CD14-positive monocyte (primary cell): Measurements from ENCODE around the gene GNB3. TPM values are rescaled to one million over a fixed set of nuclear protein-coding genes. Genes with fewer than 3 reads are reported as not detected.

Source experiments
- DNase-seq, 3 donors: peaks; one replicate each; pipeline ENCODE4 v3.0.0-alpha.2; 2011 to 2022
- H2AFZ ChIP-seq: 2 replicates; pipeline ENCODE4 v1.6.0; 2012; ENCODE audit warnings: mild to moderate bottlenecking, low read depth, low read length, inconsistent platforms; ENCODE audit not compliant: insufficient read depth, poor library complexity, severe bottlenecking
- H3K27ac ChIP-seq, 2 donors: 1 replicate in 1 of 2; 2 replicates in 1 of 2; pipeline ENCODE4 v1.5.1; 2012 to 2013; ENCODE audit warnings: low read length in 2 of 2, control low read depth in 1 of 2, inconsistent platforms in 1 of 2, low read depth in 1 of 2, mild to moderate bottlenecking in 1 of 2
- H3K27me3 ChIP-seq, 2 donors: one replicate each; pipeline versions ENCODE4 v1.6.0 to v1.6.1; 2011 to 2013; ENCODE audit warnings: low read length in 2 of 2; ENCODE audit not compliant: control insufficient read depth in 2 of 2, insufficient read depth in 2 of 2
- H3K36me3 ChIP-seq, 2 donors: replicated peaks in 1 of 2; 1 replicate in 1 of 2; 2 replicates in 1 of 2; pipeline versions ENCODE4 v1.5.1 to v1.6.1; 2012 to 2013; ENCODE audit warnings: low read length in 2 of 2, control low read depth in 1 of 2, inconsistent platforms in 1 of 2, mild to moderate bottlenecking in 1 of 2; ENCODE audit not compliant: insufficient read depth in 2 of 2, control insufficient read depth in 1 of 2
- H3K4me1 ChIP-seq, 2 donors: 1 replicate in 1 of 2; 2 replicates in 1 of 2; pipeline versions ENCODE4 v1.5.1 to v1.6.1; 2012 to 2013; ENCODE audit warnings: low read length in 2 of 2, control low read depth in 1 of 2, inconsistent platforms in 1 of 2, mild to moderate bottlenecking in 1 of 2, moderate library complexity in 1 of 2; ENCODE audit not compliant: insufficient read depth in 2 of 2, control insufficient read depth in 1 of 2
- H3K4me2 ChIP-seq: replicated peaks from 2 replicates; pipeline ENCODE3; 2012; ENCODE audit warnings: low read length, moderate library complexity, mild to moderate bottlenecking; ENCODE audit not compliant: poor library complexity, severe bottlenecking; ENCODE audit errors: extremely low read depth
- H3K4me3 ChIP-seq, 3 experiments: fragments of 200-600 bp in 1 of 3; sonication (generic) in 1 of 3; replicated peaks in 1 of 3; 1 replicate in 2 of 3; 2 replicates in 1 of 3; pipeline ENCODE4 v1.5.1; 2011 to 2013; ENCODE audit warnings: low read length in 3 of 3, mild to moderate bottlenecking in 3 of 3, control low read depth in 2 of 3, low read depth in 2 of 3, inconsistent platforms in 1 of 3, moderate library complexity in 1 of 3
- H3K79me2 ChIP-seq: 2 replicates; pipeline ENCODE4 v1.6.0; 2012; ENCODE audit warnings: mild to moderate bottlenecking, control low read depth, inconsistent platforms, low read length, moderate library complexity; ENCODE audit not compliant: insufficient read depth
- H3K9ac ChIP-seq: 2 replicates; pipeline ENCODE4 v1.6.0; 2017; ENCODE audit warnings: low read length, mild to moderate bottlenecking; ENCODE audit not compliant: insufficient read depth, poor library complexity, severe bottlenecking
- H3K9me3 ChIP-seq, 2 donors: replicated peaks in 1 of 2; 1 replicate in 1 of 2; 2 replicates in 1 of 2; pipeline versions ENCODE4 v1.5.1 to v1.6.1; 2012 to 2013; ENCODE audit warnings: low read length in 2 of 2, control low read depth in 1 of 2; ENCODE audit not compliant: control insufficient read depth in 1 of 2, insufficient read depth in 1 of 2
- H4K20me1 ChIP-seq: 2 replicates; pipeline ENCODE4 v1.6.0; 2012; ENCODE audit warnings: mild to moderate bottlenecking, low read length, control low read depth, moderate library complexity; ENCODE audit not compliant: insufficient read depth
- H3K27ac Mint-ChIP-seq, 7 donors: one replicate each; pipeline ENCODE4 v1.8.0; 2020; ENCODE audit warnings: mild to moderate bottlenecking in 7 of 7, mixed read lengths in 7 of 7, moderate library complexity in 6 of 7, inconsistent platforms in 2 of 7
- H3K27me3 Mint-ChIP-seq, 3 donors: one replicate each; pipeline ENCODE4 v1.8.0; 2021 to 2022; ENCODE audit warnings: low read depth in 3 of 3, mild to moderate bottlenecking in 3 of 3, mixed read lengths in 3 of 3, moderate library complexity in 3 of 3, inconsistent platforms in 1 of 3
- H3K36me3 Mint-ChIP-seq, 2 donors: one replicate each; pipeline ENCODE4 v1.8.0; 2020; ENCODE audit warnings: mixed read lengths in 2 of 2, inconsistent platforms in 1 of 2, mild to moderate bottlenecking in 1 of 2
- H3K4me1 Mint-ChIP-seq: one replicate; pipeline ENCODE4 v1.8.0; 2020; ENCODE audit warnings: mild to moderate bottlenecking, mixed read lengths
- H3K4me3 Mint-ChIP-seq, 2 donors: one replicate each; pipeline ENCODE4 v1.8.0; 2020; ENCODE audit warnings: mild to moderate bottlenecking in 2 of 2, mixed read lengths in 2 of 2, moderate library complexity in 1 of 2
- H3K9me3 Mint-ChIP-seq, 7 donors: one replicate each; pipeline ENCODE4 v1.8.0; 2020 to 2022; ENCODE audit warnings: mixed read lengths in 7 of 7, mild to moderate bottlenecking in 6 of 7, moderate library complexity in 6 of 7, inconsistent platforms in 2 of 7
- CTCF ChIP-seq: fragments of 200-600 bp; IDR thresholded peaks from one replicate; pipeline ENCODE4 v1.8.0; 2022; ENCODE audit warnings: antibody characterized with exemption, mild to moderate bottlenecking
- WGBS: methylation state at CpG from one replicate; pipeline ENCODE4 v1.1.5; 2013; ENCODE audit warnings: missing lambda C conversion rate; ENCODE audit not compliant: insufficient coverage; 5-methylcytosine and 5-hydroxymethylcytosine counted together
- intact Hi-C, 2 donors: fragments of 100-400 bp; cut with micrococcal nuclease; formaldehyde crosslinking; loops; one replicate each; pipeline versions ENCODE4 v1.15.0 to v1.15.1; 2023
- polyA plus RNA-seq, 3 donors: library from polyadenylated mRNA; depleted of rRNA in 1 of 3; unstranded in 2 of 3; stranded (reverse) in 1 of 3; fragments of 300-500 nt in 2 of 3; fragments of >200 nt in 1 of 3; fragmentation: Illumina TruSeq in 2 of 3; gene quantifications; 1 replicate in 2 of 3; 2 replicates in 1 of 3; pipeline ENCODE4 v1.2.3, GENCODE V29; 2012 to 2021

Gene GNB3
- polyA plus RNA-seq, 3 donors, result 0.31 TPM; not detected in 2

DNA sequence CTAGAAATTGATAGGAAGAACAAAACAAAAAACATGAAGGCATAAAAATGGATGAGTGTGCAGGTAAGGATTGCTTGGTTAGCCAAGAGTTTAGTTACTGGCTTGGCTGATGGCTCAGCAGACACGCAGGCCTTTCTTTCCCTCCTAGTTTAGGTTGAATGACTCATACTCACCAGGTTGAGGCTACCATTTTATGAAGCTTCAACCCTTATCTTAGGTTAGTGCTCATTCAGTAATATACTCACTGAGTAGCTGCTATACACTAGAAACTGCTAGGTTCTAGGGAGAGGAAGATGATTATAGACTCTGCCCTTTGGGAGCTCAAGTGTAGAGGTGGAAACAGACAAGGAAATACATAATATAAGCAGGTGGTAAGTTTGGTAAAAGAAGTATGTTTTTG, 6.5 kb upstream of the GNB3 start:
- H3K27ac Mint-ChIP-seq, result no peak overlapping the region
- peaks cover 6 to 19% of the 10 kb centered on the region in 2 donors for H3K27me3 ChIP-seq
- no peak overlapping the region for H3K4me3 ChIP-seq
- intact Hi-C loops, result no loop called here
- no peaks in the 10 kb centered on the region for H4K20me1 ChIP-seq
- peaks cover 0 to 2% (median 0%) of the 10 kb centered on the region in 7 donors for H3K9me3 Mint-ChIP-seq
- DNase-seq, result no peak
- no peak overlapping the region for H3K4me3 Mint-ChIP-seq
- no peak overlapping the region for H3K9ac ChIP-seq
- no peaks in the 10 kb centered on the region for H3K79me2 ChIP-seq
- peaks cover 5 to 8% of the 10 kb centered on the region in 2 donors for H3K4me1 ChIP-seq
- H2AFZ ChIP-seq, result no peak overlapping the region
- H3K4me1 Mint-ChIP-seq, result peaks cover 4% of the 10 kb centered on the region
- no peaks in the 10 kb centered on the region for H3K36me3 ChIP-seq
- H3K27ac ChIP-seq, result no peak overlapping the region
- no peak overlapping the region for H3K4me2 ChIP-seq
- TF ChIP-seq CTCF, result no peak
- peaks cover 0 to 4% of the 10 kb centered on the region in 2 donors for H3K9me3 ChIP-seq
- H3K27me3 Mint-ChIP-seq, result peaks cover 23 to 26% (median 25%) of the 10 kb centered on the region in 3 donors
- no peaks in the 10 kb centered on the region for H3K36me3 Mint-ChIP-seq
- WGBS, result 100% methylated on average over 1 of the region's 1 CpG

DNA sequence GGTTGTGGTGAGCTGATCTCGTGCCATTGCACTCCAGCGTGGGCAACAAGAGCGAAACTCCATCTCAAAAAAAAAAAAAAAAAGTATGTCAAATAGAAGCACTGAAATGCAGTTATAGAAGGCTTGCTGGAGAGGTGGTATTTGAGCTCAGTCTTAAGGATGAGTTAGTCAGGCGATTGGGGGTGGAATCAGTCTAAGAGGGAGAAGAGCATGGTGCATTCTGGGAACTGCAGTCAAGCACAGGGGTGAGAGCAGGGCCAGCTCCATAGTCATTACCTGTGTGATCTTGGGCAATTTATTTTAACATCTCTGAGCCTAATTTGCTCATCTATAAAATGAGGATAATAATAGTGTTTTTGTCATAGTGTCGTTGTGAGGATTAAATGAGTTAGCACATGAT, 5.9 kb upstream of the GNB3 start:
- no peak for TF ChIP-seq CTCF
- Mint-ChIP-seq H3K4me1 (no peaks in the 10 kb centered on the region), H3K4me3 (no peak overlapping the region), H3K36me3 (no peaks in the 10 kb centered on the region), H3K9me3 (no peaks in the 10 kb centered on the region), H3K27ac (no peak overlapping the region), H3K27me3 (peaks cover 17 to 19% (median 18%) of the 10 kb centered on the region in 3 donors)
- 86% methylated on average over 2 of the region's 5 CpGs for WGBS
- no peaks in the 10 kb centered on the region for H3K36me3 ChIP-seq
- no peak overlapping the region for H3K9ac ChIP-seq
- no peak overlapping the region for H3K27ac ChIP-seq
- peaks cover 3 to 4% of the 10 kb centered on the region in 2 donors for H3K4me1 ChIP-seq
- H3K27me3 ChIP-seq, result peaks cover under 1 to 13% of the 10 kb centered on the region in 2 donors
- H2AFZ ChIP-seq, result no peak overlapping the region
- no peaks in the 10 kb centered on the region for H3K79me2 ChIP-seq
- H4K20me1 ChIP-seq, result no peaks in the 10 kb centered on the region
- H3K4me2 ChIP-seq, result no peak overlapping the region
- H3K9me3 ChIP-seq, result no peaks in the 10 kb centered on the region
- DNase-seq, result no peak
- H3K4me3 ChIP-seq, result no peak overlapping the region
- intact Hi-C loops, result no loop called here
